Measurements from ENCODE around the gene TMEM182. TPM values are rescaled to one million over a fixed set of nuclear protein-coding genes. Genes with fewer than 3 reads are reported as not detected.

The TMEM182 gene
- total RNA-seq, 1 experiment from 2014 or later = 5.3 TPM

GRCh38 chr2:102844911-102845310 is 83.1 kb downstream of the TMEM182 start:
- TF ChIP-seq CTCF (IDR thresholded peaks at IDR 0.05; ENCODE audit: unreplicated experiment) = no peak
- Mint-ChIP-seq H3K27me3 (ENCODE audit: insufficient read depth, unreplicated experiment) (no peaks in the 10 kb centered on the region), H3K9me3 (ENCODE audit: unreplicated experiment) (no peaks in the 10 kb centered on the region), H3K36me3 (ENCODE audit: insufficient read depth, unreplicated experiment) (no peaks in the 10 kb centered on the region), H3K27ac (ENCODE audit: low read depth, unreplicated experiment) (no peak overlapping the region), H3K4me3 (ENCODE audit: unreplicated experiment) (no peak overlapping the region), H3K4me1 (ENCODE audit: insufficient read depth, unreplicated experiment) (no peaks in the 10 kb centered on the region)
- POLR2A ChIA-PET = no interaction called here
- DNase-seq (ENCODE audit: unreplicated experiment) = no peak
- BruUV-seq (replicated peaks) = no TSS peak
- intact Hi-C loops (cut with micrococcal nuclease) = loop anchor here (10.0 kb wide), 1 partner anchor 1190 kb away; no protein-coding TSS in a partner anchor
- CTCF ChIA-PET = interaction anchor here (1.2 kb wide), 1 partner anchor 12 kb away, joined by 3 read pairs; no protein-coding TSS in a partner anchor

- intact Hi-C loops (cut with micrococcal nuclease) = loop anchor here (10.0 kb wide), 1 partner anchor 1186 kb away; no protein-coding TSS in a partner anchor
- no peaks in the 10 kb centered on the region for H3K4me1 Mint-ChIP-seq (ENCODE audit: insufficient read depth, unreplicated experiment)
- no peak overlapping the region for H3K4me3 Mint-ChIP-seq (ENCODE audit: unreplicated experiment)
- POLR2A ChIA-PET = no interaction called here
- BruUV-seq (replicated peaks) = no TSS peak
- TF ChIP-seq CTCF (IDR thresholded peaks at IDR 0.05; ENCODE audit: unreplicated experiment) = peak; percentile 10
- no peak overlapping the region for H3K27ac Mint-ChIP-seq (ENCODE audit: low read depth, unreplicated experiment)
- CTCF ChIA-PET = interaction anchor here (4.5 kb wide), 1 partner anchor 8 kb away, joined by 38 read pairs; no protein-coding TSS in a partner anchor
- H3K36me3 Mint-ChIP-seq (ENCODE audit: insufficient read depth, unreplicated experiment) = no peaks in the 10 kb centered on the region
- peaks cover 5% of the 10 kb centered on the region for H3K9me3 Mint-ChIP-seq (ENCODE audit: unreplicated experiment)
- peak; percentile 44 for DNase-seq (ENCODE audit: unreplicated experiment)
- no peaks in the 10 kb centered on the region for H3K27me3 Mint-ChIP-seq (ENCODE audit: insufficient read depth, unreplicated experiment)
These were observed 86.6 kb downstream of the TMEM182 start for GRCh38 chr2:102848366-102848839.

- no TSS peak for BruUV-seq (replicated peaks)
- intact Hi-C loops (cut with micrococcal nuclease) = no loop called here
- Mint-ChIP-seq H3K4me3 (ENCODE audit: unreplicated experiment) (no peak overlapping the region), H3K36me3 (ENCODE audit: insufficient read depth, unreplicated experiment) (no peaks in the 10 kb centered on the region), H3K4me1 (ENCODE audit: insufficient read depth, unreplicated experiment) (no peaks in the 10 kb centered on the region), H3K27ac (ENCODE audit: low read depth, unreplicated experiment) (no peak overlapping the region), H3K27me3 (ENCODE audit: insufficient read depth, unreplicated experiment) (no peaks in the 10 kb centered on the region), H3K9me3 (ENCODE audit: unreplicated experiment) (peaks cover 5% of the 10 kb centered on the region)
- ChIA-PET CTCF (interaction anchor here (4.5 kb wide), 1 partner anchor 10 kb away, joined by 38 read pairs; no protein-coding TSS in a partner anchor), POLR2A (interaction anchor here (0.9 kb wide), 1 partner anchor 9 kb away, joined by 4 read pairs; no protein-coding TSS in a partner anchor)
- TF ChIP-seq CTCF (IDR thresholded peaks at IDR 0.05; ENCODE audit: unreplicated experiment) = no peak
- DNase-seq (ENCODE audit: unreplicated experiment) = no peak
These were observed 89.1 kb downstream of the TMEM182 start for GRCh38 chr2:102850888-102851287.

- CTCF ChIA-PET = interaction anchor here (1.7 to 4.5 kb wide), 2 partner anchors 12 to 20 kb away, joined by 3 to 38 read pairs; no protein-coding TSS in a partner anchor
- no peak for DNase-seq (ENCODE audit: unreplicated experiment)
- intact Hi-C loops (cut with micrococcal nuclease) = no loop called here
- Mint-ChIP-seq H3K36me3 (ENCODE audit: insufficient read depth, unreplicated experiment) (no peaks in the 10 kb centered on the region), H3K9me3 (ENCODE audit: unreplicated experiment) (peaks cover 5% of the 10 kb centered on the region), H3K27ac (ENCODE audit: low read depth, unreplicated experiment) (no peak overlapping the region), H3K27me3 (ENCODE audit: insufficient read depth, unreplicated experiment) (no peaks in the 10 kb centered on the region), H3K4me1 (ENCODE audit: insufficient read depth, unreplicated experiment) (no peaks in the 10 kb centered on the region), H3K4me3 (ENCODE audit: unreplicated experiment) (no peak overlapping the region)
- no peak for TF ChIP-seq CTCF (IDR thresholded peaks at IDR 0.05; ENCODE audit: unreplicated experiment)
- POLR2A ChIA-PET = no interaction called here
- BruUV-seq (replicated peaks) = no TSS peak
These were observed 91.0 kb downstream of the TMEM182 start for GRCh38 chr2:102852867-102853266.

Other genes with a start within 250 kb of the TMEM182 start
- gene SLC9A2, start 142.5 kb upstream of the TMEM182 start, total RNA-seq (2022) = 0.05 and 0.09 TPM in 2 replicates